A673 (cell line): ENCODE data around the gene PNMA5. TPM values are rescaled to one million over a fixed set of nuclear protein-coding genes. Genes with fewer than 3 reads are reported as not detected.
"Not testable (repeated sequence)": the region's sequence is repeated elsewhere in the genome, so short reads cannot be mapped to it uniquely, and the experiment has no call there.

ENCODE experiments used
- BruUV-seq: library from RNA; stranded (reverse); fragments of 400-500 nt; replicated peaks from 2 replicates; lab custom pipeline; 2021; lab: Mats Ljungman, UMichigan
- CTCF ChIA-PET: fragments of 300-600 bp; sonication (Branson Sonifier 250); formaldehyde crosslinking; loops from one replicate; lab custom pipeline; 2022; ENCODE audit warnings: antibody characterized with exemption; lab: Charles Lee
- POLR2A ChIA-PET: fragments of 300-600 bp; sonication (Branson Sonifier 250); formaldehyde crosslinking; loops from one replicate; lab custom pipeline; 2022; ENCODE audit warnings: antibody characterized with exemption; ENCODE audit not compliant: low non-redundant PET; lab: Charles Lee
- DNase-seq: peaks from one replicate; pipeline ENCODE4 v3.0.0-alpha.2; 2015; ENCODE audit warnings: low spot score
- H3K27ac ChIP-seq: fragments of 200-600 bp; sonication (generic); 2 replicates; pipeline ENCODE4 v1.5.1; 2016; ENCODE audit warnings: mixed run types, low read depth, mild to moderate bottlenecking, mixed read lengths, antibody characterized with exemption, low read length; ENCODE audit not compliant: poor library complexity, severe bottlenecking
- H3K27me3 ChIP-seq: fragments of 200-600 bp; sonication (generic); replicated peaks from 2 replicates; pipeline ENCODE4 v1.6.1; 2017; ENCODE audit warnings: mixed run types, low read depth, mild to moderate bottlenecking, mixed read lengths, antibody characterized with exemption, low read length; ENCODE audit not compliant: insufficient read depth, poor library complexity
- H3K36me3 ChIP-seq: fragments of 200-600 bp; sonication (generic); 2 replicates; pipeline ENCODE4 v1.6.1; 2016; ENCODE audit warnings: mixed run types, mild to moderate bottlenecking, mixed read lengths, antibody characterized with exemption, low read length; ENCODE audit not compliant: insufficient read depth, poor library complexity, severe bottlenecking
- H3K4me1 ChIP-seq: fragments of 200-600 bp; sonication (generic); 2 replicates; pipeline ENCODE4 v1.6.1; 2017; ENCODE audit warnings: mixed run types, mild to moderate bottlenecking, mixed read lengths, antibody characterized with exemption, low read length; ENCODE audit not compliant: insufficient read depth, poor library complexity, severe bottlenecking
- H3K4me3 ChIP-seq: fragments of 200-600 bp; sonication (generic); 2 replicates; pipeline ENCODE4 v1.5.1; 2016; ENCODE audit warnings: low read depth, mixed run types, mild to moderate bottlenecking, mixed read lengths, low read length; ENCODE audit not compliant: poor library complexity, severe bottlenecking
- H3K9me3 ChIP-seq: fragments of 200-600 bp; sonication (generic); 2 replicates; pipeline ENCODE4 v1.6.1; 2016; ENCODE audit warnings: mixed run types, low read depth, mild to moderate bottlenecking, mixed read lengths, antibody characterized with exemption, low read length; ENCODE audit not compliant: poor library complexity, severe bottlenecking
- EZH2 ChIP-seq: fragments of 200-600 bp; sonication (generic); IDR thresholded peaks from 2 replicates; pipeline ENCODE4 v1.6.1; 2017; ENCODE audit warnings: borderline replicate concordance, low read depth, mild to moderate bottlenecking, mixed read lengths, antibody characterized with exemption, low read length; ENCODE audit not compliant: poor library complexity, severe bottlenecking
- intact Hi-C: fragments of 100-400 bp; cut with micrococcal nuclease; formaldehyde crosslinking; loops from one replicate; pipeline ENCODE4 v1.10.0; 2022; ENCODE audit not compliant: unreplicated experiment
- total RNA-seq: library from RNA; stranded (reverse); gene quantifications from 2 replicates; pipeline ENCODE4 v1.2.3, GENCODE V29; 2021
- TF ChIP-seq, protein P1 (sequence below): fragments of 300-800, 200-600 bp; sonication (generic); conservative IDR thresholded peaks from 2 replicates; pipeline ENCODE4 v1.5.1; 2017; ENCODE audit warnings: low read depth, mild to moderate bottlenecking, antibody characterized with exemption, low read length, moderate library complexity, mixed read lengths

PNMA5 gene
- total RNA-seq, 1 experiment from 2014 or later, result not detected

DNA sequence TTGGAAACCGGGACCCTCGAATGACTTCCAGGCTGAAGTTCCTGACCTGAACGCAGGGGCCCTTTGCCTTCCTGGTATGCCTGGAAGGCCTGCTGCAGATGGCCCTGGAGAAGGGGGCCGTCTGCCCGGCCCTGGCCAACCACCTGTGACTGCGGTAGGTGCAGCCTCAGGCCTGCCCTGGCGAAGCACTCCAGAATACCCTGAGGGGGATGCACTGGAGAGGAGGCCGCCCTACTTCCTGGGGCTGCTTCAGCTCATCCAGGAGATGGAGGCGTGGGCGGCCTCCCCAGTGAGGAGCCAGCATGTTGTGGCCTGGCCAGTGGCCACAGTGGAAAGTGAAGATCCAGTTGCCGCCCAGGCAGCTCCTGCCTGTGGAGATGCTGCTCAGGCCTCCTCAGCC is 36.0 kb upstream of the PNMA5 start:
- no peaks in the 10 kb centered on the region for H3K27me3 ChIP-seq
- no TSS peak for BruUV-seq
- H3K36me3 ChIP-seq, result no peaks in the 10 kb centered on the region
- H3K9me3 ChIP-seq, result no peaks in the 10 kb centered on the region
- no peaks in the 10 kb centered on the region for H3K4me1 ChIP-seq
- TF ChIP-seq EZH2, result no peak
- TF ChIP-seq, protein P1, sequence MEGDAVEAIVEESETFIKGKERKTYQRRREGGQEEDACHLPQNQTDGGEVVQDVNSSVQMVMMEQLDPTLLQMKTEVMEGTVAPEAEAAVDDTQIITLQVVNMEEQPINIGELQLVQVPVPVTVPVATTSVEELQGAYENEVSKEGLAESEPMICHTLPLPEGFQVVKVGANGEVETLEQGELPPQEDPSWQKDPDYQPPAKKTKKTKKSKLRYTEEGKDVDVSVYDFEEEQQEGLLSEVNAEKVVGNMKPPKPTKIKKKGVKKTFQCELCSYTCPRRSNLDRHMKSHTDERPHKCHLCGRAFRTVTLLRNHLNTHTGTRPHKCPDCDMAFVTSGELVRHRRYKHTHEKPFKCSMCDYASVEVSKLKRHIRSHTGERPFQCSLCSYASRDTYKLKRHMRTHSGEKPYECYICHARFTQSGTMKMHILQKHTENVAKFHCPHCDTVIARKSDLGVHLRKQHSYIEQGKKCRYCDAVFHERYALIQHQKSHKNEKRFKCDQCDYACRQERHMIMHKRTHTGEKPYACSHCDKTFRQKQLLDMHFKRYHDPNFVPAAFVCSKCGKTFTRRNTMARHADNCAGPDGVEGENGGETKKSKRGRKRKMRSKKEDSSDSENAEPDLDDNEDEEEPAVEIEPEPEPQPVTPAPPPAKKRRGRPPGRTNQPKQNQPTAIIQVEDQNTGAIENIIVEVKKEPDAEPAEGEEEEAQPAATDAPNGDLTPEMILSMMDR, result no peak
- intact Hi-C loops, result loop anchor here (10.0 kb wide), 3 partner anchors 405 to 635 kb away; no protein-coding TSS in a partner anchor
- no peak for DNase-seq
- no peak overlapping the region for H3K4me3 ChIP-seq
- H3K27ac ChIP-seq, result no peak overlapping the region
- ChIA-PET POLR2A (no interaction called here), CTCF (interaction anchor here (1.4 kb wide), 1 partner anchor 88 kb away, joined by 3 read pairs; no protein-coding TSS in a partner anchor)

DNA sequence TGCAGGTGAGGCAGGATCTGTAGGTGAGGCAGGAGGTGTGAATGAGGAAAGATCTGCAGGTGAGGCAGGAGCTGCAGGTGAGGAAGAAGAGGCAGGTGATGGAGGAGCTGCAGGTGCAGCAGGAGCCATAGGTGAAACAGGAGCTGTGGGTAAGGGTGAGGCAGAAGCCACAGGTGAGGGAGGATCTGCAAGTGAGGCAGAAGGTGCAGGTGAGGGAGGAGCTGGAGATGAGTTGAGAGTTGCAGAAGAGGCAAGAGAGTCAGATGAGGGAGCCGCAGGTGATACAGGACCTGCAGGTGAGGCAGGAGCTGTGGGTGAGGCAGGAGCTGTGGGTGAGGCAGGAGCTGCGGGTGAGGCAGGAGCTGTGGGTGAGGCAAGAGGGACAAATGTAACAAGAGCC is 35.2 kb upstream of the PNMA5 start:
- H3K4me3 ChIP-seq, result no peak overlapping the region
- DNase-seq, result no peak
- no peak overlapping the region for H3K27ac ChIP-seq
- H3K4me1 ChIP-seq, result no peaks in the 10 kb centered on the region
- TF ChIP-seq, protein P1, result no peak
- TF ChIP-seq EZH2, result no peak
- intact Hi-C loops, result no loop called here
- H3K36me3 ChIP-seq, result no peaks in the 10 kb centered on the region
- H3K27me3 ChIP-seq, result no peaks in the 10 kb centered on the region
- ChIA-PET POLR2A (no interaction called here), CTCF (interaction anchor here (1.4 kb wide), 1 partner anchor 87 kb away, joined by 3 read pairs; no protein-coding TSS in a partner anchor)
- BruUV-seq, result no TSS peak
- no peaks in the 10 kb centered on the region for H3K9me3 ChIP-seq

DNA sequence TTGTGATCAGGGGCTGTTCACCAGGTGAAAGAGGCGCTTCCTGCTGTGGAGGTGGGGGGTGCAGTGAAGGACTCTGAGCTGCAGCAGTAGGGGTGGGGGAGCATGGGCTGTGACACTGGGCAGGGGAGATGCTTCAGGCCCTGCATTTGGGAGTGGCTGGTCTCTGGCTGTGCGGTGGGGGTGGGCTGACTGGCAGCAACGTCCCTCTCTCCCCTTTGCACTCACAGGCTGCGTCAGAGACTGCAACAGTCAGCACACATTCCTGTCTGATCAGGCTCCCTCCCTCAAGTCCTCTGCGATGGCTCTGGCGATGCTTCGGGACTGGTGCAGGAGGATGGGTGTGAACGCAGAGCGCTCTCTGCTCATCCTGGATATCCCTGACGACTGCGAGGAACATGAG is 34.6 kb upstream of the PNMA5 start:
- DNase-seq, H3K27ac ChIP-seq, H3K4me1 ChIP-seq, H3K27me3 ChIP-seq, H3K4me3 ChIP-seq, BruUV-seq, intact Hi-C loops, POLR2A ChIA-PET, H3K36me3 ChIP-seq, H3K9me3 ChIP-seq: not testable (repeated sequence)
- CTCF ChIA-PET, result interaction anchor here (1.4 kb wide), 1 partner anchor 87 kb away, joined by 3 read pairs; no protein-coding TSS in a partner anchor

DNA sequence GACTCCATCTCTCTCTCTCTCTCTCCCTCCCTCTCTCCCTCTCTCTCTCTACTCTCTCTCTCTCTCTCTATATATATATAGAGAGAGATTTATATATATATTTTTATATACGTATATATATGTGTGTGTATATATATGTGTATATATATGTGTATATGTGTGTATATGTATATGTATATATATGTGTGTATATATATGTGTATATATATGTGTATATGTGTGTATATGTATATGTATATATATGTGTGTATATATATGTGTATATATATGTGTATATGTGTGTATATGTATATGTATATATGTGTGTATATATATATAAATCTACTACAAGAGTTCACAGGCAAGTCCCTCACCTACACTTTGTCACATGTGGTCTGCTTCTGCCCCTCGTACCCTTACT is 32.6 kb upstream of the PNMA5 start:
- BruUV-seq, H3K36me3 ChIP-seq, H3K27me3 ChIP-seq, H3K4me1 ChIP-seq, intact Hi-C loops, CTCF ChIA-PET, POLR2A ChIA-PET, H3K27ac ChIP-seq, DNase-seq, H3K9me3 ChIP-seq, H3K4me3 ChIP-seq: not testable (repeated sequence)
